ENCODE measurements around the gene IL23A.
A peak's percentile ranks its signal among the peaks of the same experiment; 100 is the strongest.

The IL23A gene

DNA sequence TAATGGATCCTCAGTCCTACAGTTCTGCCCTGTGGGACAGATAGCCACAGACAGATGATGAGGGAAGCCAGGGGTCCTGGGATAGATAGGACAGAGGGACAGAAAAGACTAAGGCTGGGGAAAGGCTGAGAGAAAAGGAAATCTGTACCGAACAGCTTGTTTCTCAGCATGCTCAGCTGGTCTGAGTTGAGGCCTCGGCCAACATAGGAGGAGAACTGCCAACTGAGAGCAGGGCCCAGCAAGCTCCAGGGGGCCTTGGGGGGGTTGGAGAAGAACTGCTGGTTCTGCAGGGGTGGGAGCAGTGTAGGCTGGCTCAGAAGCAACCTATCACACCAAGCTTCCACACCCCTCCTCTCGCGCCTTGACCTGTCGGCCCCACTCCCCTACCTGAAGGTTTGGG, 10.1 kb downstream of the IL23A start:
- no peak for FAIRE-seq
- no peak for DNase-seq (ENCODE audit: insufficient read length, low spot score)
- no peak for TF ChIP-seq CTCF (IDR thresholded peaks at IDR 0.05; ENCODE audit: insufficient read depth, missing control alignments)

DNA sequence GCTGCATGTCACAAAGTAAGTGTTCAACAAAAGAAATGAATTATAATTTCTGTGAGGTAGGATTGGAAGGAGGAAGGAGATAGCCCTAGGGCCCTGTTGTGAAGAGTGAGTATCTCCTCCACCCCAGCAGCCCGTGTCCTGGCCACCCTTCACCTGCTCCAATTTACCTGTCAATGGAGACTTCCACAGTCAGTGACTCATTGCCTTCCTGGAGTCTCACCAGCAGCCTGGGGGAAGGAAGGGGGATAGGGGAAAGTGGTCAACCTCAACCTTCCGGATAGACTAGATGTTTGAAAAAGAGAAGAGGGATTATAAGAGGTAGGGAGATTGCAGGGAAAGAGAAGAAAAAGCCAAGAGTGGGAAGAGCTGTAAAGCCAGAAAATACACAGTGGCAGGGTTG, 12.0 kb downstream of the IL23A start:
- DNase-seq (ENCODE audit: insufficient read length, low spot score) (no peak), FAIRE-seq (no peak)
- TF ChIP-seq CTCF (IDR thresholded peaks at IDR 0.05; ENCODE audit: insufficient read depth, missing control alignments): no peak

GRCh38 chr12:56351325-56351724, 12.6 kb downstream of the IL23A start:
- FAIRE-seq (no peak), DNase-seq (ENCODE audit: insufficient read length, low spot score) (no peak)
- TF ChIP-seq CTCF (IDR thresholded peaks at IDR 0.05; ENCODE audit: insufficient read depth, missing control alignments): no peak

DNA sequence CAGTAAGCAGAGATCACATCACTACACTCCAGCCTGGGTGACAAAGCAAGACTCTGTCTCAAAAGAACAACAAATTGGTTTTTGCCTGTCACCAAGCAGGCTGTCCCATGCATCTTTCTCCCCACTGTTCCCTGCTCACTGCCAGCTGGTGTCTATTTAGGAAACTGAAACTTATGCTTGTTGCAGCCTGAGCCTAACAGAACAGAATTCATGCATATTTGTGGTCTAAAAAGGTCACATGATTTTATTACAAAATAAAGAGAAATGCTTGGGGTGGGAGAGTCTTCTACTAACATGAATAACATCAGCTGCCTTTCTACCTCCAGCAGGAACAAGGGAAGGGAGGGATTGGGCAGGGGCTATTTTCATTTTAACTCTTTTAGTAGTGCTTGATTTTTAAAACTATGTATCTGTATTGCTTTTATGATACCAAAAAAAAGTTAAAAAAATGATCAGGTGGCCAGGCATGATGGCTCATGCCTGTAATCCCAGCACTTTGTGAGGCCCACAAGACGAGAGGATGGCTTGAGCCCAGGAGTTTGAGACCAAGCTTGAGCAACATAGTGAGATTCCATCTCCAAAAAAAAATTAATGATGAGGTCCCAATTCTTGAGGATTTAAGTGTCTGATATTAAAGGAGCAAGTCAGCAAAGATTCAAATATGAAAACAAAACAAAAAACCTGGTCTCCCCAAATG, 20.3 kb downstream of the IL23A start:
- no peak for TF ChIP-seq CTCF (IDR thresholded peaks at IDR 0.05; ENCODE audit: insufficient read depth, missing control alignments)
- FAIRE-seq (no peak), DNase-seq (ENCODE audit: insufficient read length, low spot score) (no peak)

DNA sequence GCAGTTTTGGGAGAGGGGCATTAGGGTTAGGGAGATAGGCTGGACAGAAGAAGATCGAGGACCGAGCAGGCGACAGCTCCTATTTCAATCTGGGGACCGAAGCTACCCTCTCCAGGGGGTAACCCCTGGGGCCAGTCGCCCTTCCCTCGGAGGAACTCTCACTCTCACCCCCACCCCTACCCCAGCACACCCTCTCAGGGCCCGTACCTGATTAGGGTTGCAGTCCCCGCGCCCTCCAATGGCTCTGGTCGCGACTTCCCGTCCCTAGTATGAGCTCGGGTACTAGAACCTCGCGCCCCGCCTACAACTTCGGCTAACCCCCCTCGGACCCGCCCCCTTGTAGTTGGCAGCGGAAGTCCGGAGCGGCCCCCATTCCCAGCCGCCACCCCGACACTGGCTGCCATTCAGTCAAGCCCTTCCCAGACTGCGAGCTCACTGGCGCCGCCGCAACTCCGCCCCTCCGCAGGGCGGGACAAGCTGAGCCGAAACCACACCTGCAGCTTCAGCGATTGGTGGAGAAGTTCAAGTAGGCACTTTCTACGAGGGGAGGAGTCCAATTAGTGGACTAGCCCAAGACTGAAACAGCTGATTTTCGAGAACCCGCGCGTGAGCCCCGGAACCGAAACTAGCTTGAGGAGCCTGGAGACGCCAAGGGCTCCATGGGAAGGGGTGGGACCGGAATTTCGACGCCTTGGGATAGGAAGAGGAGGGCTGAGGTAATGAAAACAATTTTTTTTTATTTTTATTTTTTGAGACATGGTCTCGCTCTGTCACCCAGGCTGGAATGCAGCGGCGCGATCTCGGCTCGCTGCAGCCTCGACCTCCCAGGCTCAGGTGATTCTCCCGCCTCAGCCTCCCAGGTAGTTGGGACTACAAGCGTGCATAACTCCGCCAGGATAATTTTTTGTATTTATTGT, 21.4 kb downstream of the IL23A start, which contains the start of gene STAT2:
Gene STAT2, minus strand, starts transcription at position 257 of the 917 bp plus-strand sequence. CDS start 3,536 bp downstream, outside the sequence.
- no peak for TF ChIP-seq CTCF (IDR thresholded peaks at IDR 0.05; ENCODE audit: insufficient read depth, missing control alignments)
- FAIRE-seq (no peak), DNase-seq (ENCODE audit: insufficient read length, low spot score) (peak; percentile 81)

- TF ChIP-seq CTCF (IDR thresholded peaks at IDR 0.05; ENCODE audit: insufficient read depth, missing control alignments): no peak
- no peak for DNase-seq (ENCODE audit: insufficient read length, low spot score)
- FAIRE-seq: no peak
These were observed 22.9 kb downstream of the IL23A start for GRCh38 chr12:56361487-56362129.

Measured in D721Med (cell line).